ENCODE results near the gene ASPSCR1. TPM values are rescaled to one million over a fixed set of nuclear protein-coding genes. Genes with fewer than 3 reads are reported as not detected.

Gene ASPSCR1
- total RNA-seq, 1 donor from 2014 or later = 13.1 TPM

DNA sequence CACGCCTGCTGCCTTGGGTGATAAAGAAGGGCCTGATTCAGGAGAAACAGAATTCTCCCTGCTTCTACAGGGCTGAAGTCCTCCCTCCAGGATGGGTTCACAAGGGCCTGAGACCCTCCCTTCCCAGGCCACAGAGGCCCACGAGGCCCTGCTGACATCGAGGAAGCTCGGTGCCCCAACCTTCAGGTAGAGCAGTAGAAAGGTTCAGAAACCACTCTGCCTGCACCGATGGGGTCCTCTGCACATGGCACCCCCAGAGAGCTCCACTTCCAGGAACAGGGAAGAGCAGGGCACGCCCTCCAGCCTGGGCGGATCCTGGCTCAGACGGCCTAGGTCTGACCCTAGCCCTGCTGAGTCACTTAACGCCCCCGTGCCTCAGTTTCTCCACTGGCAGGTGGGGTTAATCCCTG, 44.5 kb downstream of the ASPSCR1 start:
- peak overlapping the region; percentile 91 for H3K4me2 ChIP-seq
- peaks cover 11% of the 10 kb centered on the region for H3K4me1 ChIP-seq
- Mint-ChIP-seq H3K27ac (peak overlapping the region; percentile 72), H3K36me3 (no peaks in the 10 kb centered on the region), H3K27me3 (ENCODE audit: insufficient read depth, low read depth) (no peaks in the 10 kb centered on the region), H3K4me3 (peak overlapping the region; percentile 89), H3K9me3 (no peaks in the 10 kb centered on the region), H3K4me1 (peaks cover 18% of the 10 kb centered on the region)
- H3K27ac ChIP-seq = no peak overlapping the region
- H4K20me1 ChIP-seq (ENCODE audit: low read depth) = peaks cover 29% of the 10 kb centered on the region
- TF ChIP-seq, protein P1, sequence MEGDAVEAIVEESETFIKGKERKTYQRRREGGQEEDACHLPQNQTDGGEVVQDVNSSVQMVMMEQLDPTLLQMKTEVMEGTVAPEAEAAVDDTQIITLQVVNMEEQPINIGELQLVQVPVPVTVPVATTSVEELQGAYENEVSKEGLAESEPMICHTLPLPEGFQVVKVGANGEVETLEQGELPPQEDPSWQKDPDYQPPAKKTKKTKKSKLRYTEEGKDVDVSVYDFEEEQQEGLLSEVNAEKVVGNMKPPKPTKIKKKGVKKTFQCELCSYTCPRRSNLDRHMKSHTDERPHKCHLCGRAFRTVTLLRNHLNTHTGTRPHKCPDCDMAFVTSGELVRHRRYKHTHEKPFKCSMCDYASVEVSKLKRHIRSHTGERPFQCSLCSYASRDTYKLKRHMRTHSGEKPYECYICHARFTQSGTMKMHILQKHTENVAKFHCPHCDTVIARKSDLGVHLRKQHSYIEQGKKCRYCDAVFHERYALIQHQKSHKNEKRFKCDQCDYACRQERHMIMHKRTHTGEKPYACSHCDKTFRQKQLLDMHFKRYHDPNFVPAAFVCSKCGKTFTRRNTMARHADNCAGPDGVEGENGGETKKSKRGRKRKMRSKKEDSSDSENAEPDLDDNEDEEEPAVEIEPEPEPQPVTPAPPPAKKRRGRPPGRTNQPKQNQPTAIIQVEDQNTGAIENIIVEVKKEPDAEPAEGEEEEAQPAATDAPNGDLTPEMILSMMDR (IDR thresholded peaks at IDR 0.05) = no peak
- no peak for TF ChIP-seq EZH2phosphoT487 (IDR thresholded peaks at IDR 0.05)
- no peak for TF ChIP-seq EZH2 (IDR thresholded peaks at IDR 0.05)
- no peak overlapping the region for H2AFZ ChIP-seq (replicated peaks)
- H3F3A ChIP-seq (ENCODE audit: low read depth) = peaks cover 15% of the 10 kb centered on the region
- H3K9me3 ChIP-seq (ENCODE audit: low read depth) = no peaks in the 10 kb centered on the region
- H3K36me3 ChIP-seq = no peaks in the 10 kb centered on the region
- peaks cover 23% of the 10 kb centered on the region for H3K79me2 ChIP-seq (ENCODE audit: low read depth)
- no peak for DNase-seq (ENCODE audit: low spot score)
- peak overlapping the region; percentile 95 for H3K4me3 ChIP-seq
- H3K9ac ChIP-seq = peak overlapping the region; percentile 76
- no peaks in the 10 kb centered on the region for H3K27me3 ChIP-seq

DNA sequence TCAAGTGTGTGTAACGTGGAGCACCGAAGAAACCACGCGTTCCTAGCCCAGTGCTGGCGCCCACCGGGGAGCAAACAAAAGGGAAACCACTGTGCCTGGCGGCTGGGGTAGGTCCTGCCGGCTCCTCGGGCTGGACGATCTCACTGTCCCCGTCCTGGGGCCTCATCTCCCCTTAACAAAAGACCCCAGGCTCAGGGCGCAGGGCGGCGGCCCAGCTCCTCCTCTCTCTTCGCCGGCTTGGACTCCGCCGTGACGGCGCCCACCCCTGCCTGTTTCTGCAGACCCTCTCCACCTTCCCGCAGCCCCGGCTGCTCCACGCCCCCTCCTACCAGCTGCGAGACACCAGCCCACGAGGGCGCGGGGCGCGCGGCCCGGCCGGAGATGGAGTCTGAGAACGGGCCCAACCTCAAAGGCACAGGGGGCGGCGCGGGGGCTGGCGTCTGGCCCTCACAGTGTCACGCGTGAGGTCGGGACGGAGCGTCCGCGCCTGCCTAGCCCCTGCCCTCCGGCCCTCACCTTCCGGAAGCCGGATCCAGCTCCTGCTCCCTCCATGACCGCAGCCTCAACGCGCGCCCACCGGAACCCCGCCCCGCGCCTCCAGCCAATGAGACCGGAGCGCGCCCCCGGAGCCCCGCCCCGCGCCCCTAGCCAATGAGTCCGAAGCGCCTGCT, 45.0 kb downstream of the ASPSCR1 start, which contains the start of gene CENPX:
CENPX (minus strand) TSS at position 569 of the 671 bp plus-strand sequence; CDS start at position 552, 17 bp downstream.
- Mint-ChIP-seq H3K27ac (peak within 1 kb of the TSS; percentile 72), H3K36me3 (no peaks in the 10 kb centered on the region), H3K4me3 (peak within 1 kb of the TSS; percentile 89), H3K9me3 (no peaks in the 10 kb centered on the region), H3K4me1 (peaks cover 18% of the 10 kb centered on the region), H3K27me3 (ENCODE audit: insufficient read depth, low read depth) (peaks cover under 1% of the 10 kb centered on the region)
- H3K4me2 ChIP-seq = peak within 1 kb of the TSS; percentile 91
- H3K9me3 ChIP-seq (ENCODE audit: low read depth) = no peaks in the 10 kb centered on the region
- H3K27me3 ChIP-seq = no peaks in the 10 kb centered on the region
- H3F3A ChIP-seq (ENCODE audit: low read depth) = peaks cover 15% of the 10 kb centered on the region
- H3K9ac ChIP-seq = peak within 1 kb of the TSS; percentile 76
- peaks cover 29% of the 10 kb centered on the region for H4K20me1 ChIP-seq (ENCODE audit: low read depth)
- peak within 1 kb of the TSS; percentile 95 for H3K4me3 ChIP-seq
- H3K27ac ChIP-seq = no peak within 1 kb of the TSS
- H3K36me3 ChIP-seq = no peaks in the 10 kb centered on the region
- H3K4me1 ChIP-seq = peaks cover 11% of the 10 kb centered on the region
- H3K79me2 ChIP-seq (ENCODE audit: low read depth) = peaks cover 23% of the 10 kb centered on the region
- peak; percentile 67 for DNase-seq (ENCODE audit: low spot score)
- peak within 1 kb of the TSS; percentile 80 for H2AFZ ChIP-seq (replicated peaks)
- TF ChIP-seq EZH2 (IDR thresholded peaks at IDR 0.05) (no peak), EZH2phosphoT487 (IDR thresholded peaks at IDR 0.05) (no peak)
- TF ChIP-seq, protein P1 (IDR thresholded peaks at IDR 0.05) = no peak

DNA sequence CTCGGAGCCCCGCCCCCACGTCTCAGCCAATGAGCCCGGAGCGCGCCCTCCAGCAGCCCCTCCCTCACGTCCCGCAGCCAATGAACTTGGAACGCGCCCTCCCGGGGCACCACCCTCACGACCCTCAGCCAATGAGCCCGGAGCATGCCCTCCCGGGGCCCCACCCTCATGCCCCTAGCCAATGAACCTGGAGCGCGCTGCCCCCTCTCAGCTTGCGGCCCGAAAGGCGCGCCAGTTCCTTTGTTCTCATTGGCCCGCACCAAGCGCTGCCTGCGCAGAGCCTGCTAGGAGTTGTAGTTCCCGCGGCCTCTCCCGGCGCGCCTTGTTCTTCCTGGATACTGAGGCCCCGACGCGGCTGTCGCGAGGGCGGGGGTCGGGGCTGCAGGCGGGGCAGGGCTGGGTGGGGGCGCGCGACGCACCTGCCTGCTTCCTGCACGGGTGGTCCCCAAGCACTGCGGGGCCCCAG, 45.6 kb downstream of the ASPSCR1 start, which contains the start of gene LRRC45:
LRRC45 (plus strand) TSS at position 325 of the 466 bp plus-strand sequence. CDS start 339 bp downstream, outside the sequence.
- Histone ChIP-seq H3K27me3 (no peaks in the 10 kb centered on the region), H2AFZ (replicated peaks) (peak within 1 kb of the TSS; percentile 80), H3K27ac (no peak within 1 kb of the TSS), H3K79me2 (ENCODE audit: low read depth) (peaks cover 23% of the 10 kb centered on the region), H3F3A (ENCODE audit: low read depth) (peaks cover 15% of the 10 kb centered on the region), H3K9me3 (ENCODE audit: low read depth) (no peaks in the 10 kb centered on the region), H3K9ac (peak within 1 kb of the TSS; percentile 76), H3K4me1 (peaks cover 11% of the 10 kb centered on the region), H4K20me1 (ENCODE audit: low read depth) (peaks cover 29% of the 10 kb centered on the region), H3K36me3 (no peaks in the 10 kb centered on the region), H3K4me2 (peak within 1 kb of the TSS; percentile 91), H3K4me3 (peak within 1 kb of the TSS; percentile 95)
- peak within 1 kb of the TSS; percentile 89 for H3K4me3 Mint-ChIP-seq
- H3K4me1 Mint-ChIP-seq = peaks cover 18% of the 10 kb centered on the region
- no peaks in the 10 kb centered on the region for H3K36me3 Mint-ChIP-seq
- TF ChIP-seq, protein P1 (IDR thresholded peaks at IDR 0.05) = no peak
- no peak for TF ChIP-seq EZH2phosphoT487 (IDR thresholded peaks at IDR 0.05)
- no peak for TF ChIP-seq EZH2 (IDR thresholded peaks at IDR 0.05)
- H3K27me3 Mint-ChIP-seq (ENCODE audit: insufficient read depth, low read depth) = peaks cover 4% of the 10 kb centered on the region
- no peaks in the 10 kb centered on the region for H3K9me3 Mint-ChIP-seq
- H3K27ac Mint-ChIP-seq = no peak within 1 kb of the TSS
- DNase-seq (ENCODE audit: low spot score) = peak; percentile 100
